Measurements from ENCODE around the gene SYNE3.

Gene SYNE3

GRCh38 chr14:95490727-95491451, 25.6 kb downstream of the SYNE3 start:
- Histone ChIP-seq H3K9ac (ENCODE audit: low read depth in 1 of 2, low read length in 2 of 2) (peak overlapping the region; percentile 4 to 27), H3K4me3 (ENCODE audit: low read length in 2 of 2) (no peak overlapping the region), H3K4me1 (ENCODE audit: control insufficient read depth in 2 of 2, insufficient read depth in 2 of 2, low read length in 2 of 2) (peaks cover 47 to 56% of the 10 kb centered on the region in 2 donors), H3K27ac (ENCODE audit: low read depth in 2 of 2, low read length in 2 of 2) (peak overlapping the region; percentile 76 to 79), H3K9me3 (ENCODE audit: control insufficient read depth in 2 of 2, low read length in 2 of 2) (no peaks in the 10 kb centered on the region), H3K27me3 (ENCODE audit: control insufficient read depth in 2 of 2, insufficient read depth in 2 of 2, low read length in 2 of 2) (no peaks in the 10 kb centered on the region), H3K36me3 (ENCODE audit: control insufficient read depth in 2 of 2, insufficient read depth in 2 of 2, low read length in 2 of 2) (no peaks in the 10 kb centered on the region)

- Histone ChIP-seq H3K4me1 (ENCODE audit: control insufficient read depth in 2 of 2, insufficient read depth in 2 of 2, low read length in 2 of 2) (peaks cover 40 to 52% of the 10 kb centered on the region in 2 donors), H3K36me3 (ENCODE audit: control insufficient read depth in 2 of 2, insufficient read depth in 2 of 2, low read length in 2 of 2) (no peaks in the 10 kb centered on the region), H3K9me3 (ENCODE audit: control insufficient read depth in 2 of 2, low read length in 2 of 2) (no peaks in the 10 kb centered on the region), H3K27me3 (ENCODE audit: control insufficient read depth in 2 of 2, insufficient read depth in 2 of 2, low read length in 2 of 2) (no peaks in the 10 kb centered on the region), H3K27ac (ENCODE audit: low read depth in 2 of 2, low read length in 2 of 2) (peak overlapping the region; percentile 76 to 79), H3K9ac (ENCODE audit: low read depth in 1 of 2, low read length in 2 of 2) (no peak overlapping the region), H3K4me3 (ENCODE audit: low read length in 2 of 2) (no peak overlapping the region)
Observed at GRCh38 chr14:95490138-95490509, 26.3 kb downstream of the SYNE3 start.

- Histone ChIP-seq H3K4me1 (ENCODE audit: control insufficient read depth in 2 of 2, insufficient read depth in 2 of 2, low read length in 2 of 2) (peaks cover 40 to 49% of the 10 kb centered on the region in 2 donors), H3K4me3 (ENCODE audit: low read length in 2 of 2) (no peak overlapping the region), H3K9ac (ENCODE audit: low read depth in 1 of 2, low read length in 2 of 2) (peak overlapping the region in 1 of 2 donors; percentile 17), H3K9me3 (ENCODE audit: control insufficient read depth in 2 of 2, low read length in 2 of 2) (no peaks in the 10 kb centered on the region), H3K27ac (ENCODE audit: low read depth in 2 of 2, low read length in 2 of 2) (peak overlapping the region; percentile 76 to 79), H3K36me3 (ENCODE audit: control insufficient read depth in 2 of 2, insufficient read depth in 2 of 2, low read length in 2 of 2) (no peaks in the 10 kb centered on the region), H3K27me3 (ENCODE audit: control insufficient read depth in 2 of 2, insufficient read depth in 2 of 2, low read length in 2 of 2) (no peaks in the 10 kb centered on the region)
Observed at GRCh38 chr14:95489214-95490137, 27.0 kb downstream of the SYNE3 start.

- no peaks in the 10 kb centered on the region for H3K27me3 ChIP-seq (ENCODE audit: control insufficient read depth in 2 of 2, insufficient read depth in 2 of 2, low read length in 2 of 2)
- H3K9ac ChIP-seq (ENCODE audit: low read depth in 1 of 2, low read length in 2 of 2), result no peak overlapping the region
- peaks cover 45 to 54% of the 10 kb centered on the region in 2 donors for H3K4me1 ChIP-seq (ENCODE audit: control insufficient read depth in 2 of 2, insufficient read depth in 2 of 2, low read length in 2 of 2)
- H3K27ac ChIP-seq (ENCODE audit: low read depth in 2 of 2, low read length in 2 of 2), result peak overlapping the region; percentile 11 to 79
- no peaks in the 10 kb centered on the region for H3K9me3 ChIP-seq (ENCODE audit: control insufficient read depth in 2 of 2, low read length in 2 of 2)
- no peaks in the 10 kb centered on the region for H3K36me3 ChIP-seq (ENCODE audit: control insufficient read depth in 2 of 2, insufficient read depth in 2 of 2, low read length in 2 of 2)
- H3K4me3 ChIP-seq (ENCODE audit: low read length in 2 of 2), result no peak overlapping the region
Observed at GRCh38 chr14:95488376-95489213, 27.9 kb downstream of the SYNE3 start.

GRCh38 chr14:95487669-95488084, 28.8 kb downstream of the SYNE3 start:
- Histone ChIP-seq H3K27me3 (ENCODE audit: control insufficient read depth in 2 of 2, insufficient read depth in 2 of 2, low read length in 2 of 2) (no peaks in the 10 kb centered on the region), H3K27ac (ENCODE audit: low read depth in 2 of 2, low read length in 2 of 2) (peak overlapping the region in 1 of 2 donors; percentile 17), H3K9me3 (ENCODE audit: control insufficient read depth in 2 of 2, low read length in 2 of 2) (no peaks in the 10 kb centered on the region), H3K4me1 (ENCODE audit: control insufficient read depth in 2 of 2, insufficient read depth in 2 of 2, low read length in 2 of 2) (peaks cover 54 to 63% of the 10 kb centered on the region in 2 donors), H3K36me3 (ENCODE audit: control insufficient read depth in 2 of 2, insufficient read depth in 2 of 2, low read length in 2 of 2) (no peaks in the 10 kb centered on the region), H3K4me3 (ENCODE audit: low read length in 2 of 2) (peak overlapping the region; percentile 3 to 20), H3K9ac (ENCODE audit: low read depth in 1 of 2, low read length in 2 of 2) (no peak overlapping the region)

GRCh38 chr14:95486875-95487668, 29.4 kb downstream of the SYNE3 start:
- Histone ChIP-seq H3K36me3 (ENCODE audit: control insufficient read depth in 2 of 2, insufficient read depth in 2 of 2, low read length in 2 of 2) (no peaks in the 10 kb centered on the region), H3K27ac (ENCODE audit: low read depth in 2 of 2, low read length in 2 of 2) (peak overlapping the region; percentile 17 to 61), H3K27me3 (ENCODE audit: control insufficient read depth in 2 of 2, insufficient read depth in 2 of 2, low read length in 2 of 2) (no peaks in the 10 kb centered on the region), H3K4me3 (ENCODE audit: low read length in 2 of 2) (peak overlapping the region; percentile 3 to 20), H3K4me1 (ENCODE audit: control insufficient read depth in 2 of 2, insufficient read depth in 2 of 2, low read length in 2 of 2) (peaks cover 54 to 67% of the 10 kb centered on the region in 2 donors), H3K9ac (ENCODE audit: low read depth in 1 of 2, low read length in 2 of 2) (peak overlapping the region in 1 of 2 donors; percentile 10), H3K9me3 (ENCODE audit: control insufficient read depth in 2 of 2, low read length in 2 of 2) (no peaks in the 10 kb centered on the region)

- Histone ChIP-seq H3K27ac (ENCODE audit: low read depth in 2 of 2, low read length in 2 of 2) (no peak overlapping the region), H3K9ac (ENCODE audit: low read depth in 1 of 2, low read length in 2 of 2) (no peak overlapping the region), H3K36me3 (ENCODE audit: control insufficient read depth in 2 of 2, insufficient read depth in 2 of 2, low read length in 2 of 2) (no peaks in the 10 kb centered on the region), H3K4me3 (ENCODE audit: low read length in 2 of 2) (no peak overlapping the region), H3K4me1 (ENCODE audit: control insufficient read depth in 2 of 2, insufficient read depth in 2 of 2, low read length in 2 of 2) (peaks cover 50 to 64% of the 10 kb centered on the region in 2 donors), H3K27me3 (ENCODE audit: control insufficient read depth in 2 of 2, insufficient read depth in 2 of 2, low read length in 2 of 2) (no peaks in the 10 kb centered on the region), H3K9me3 (ENCODE audit: control insufficient read depth in 2 of 2, low read length in 2 of 2) (no peaks in the 10 kb centered on the region)
Observed at GRCh38 chr14:95485222-95485819, 31.1 kb downstream of the SYNE3 start.

GRCh38 chr14:95484296-95484695, 32.2 kb downstream of the SYNE3 start:
- Histone ChIP-seq H3K36me3 (ENCODE audit: control insufficient read depth in 2 of 2, insufficient read depth in 2 of 2, low read length in 2 of 2) (no peaks in the 10 kb centered on the region), H3K27ac (ENCODE audit: low read depth in 2 of 2, low read length in 2 of 2) (peak overlapping the region in 1 of 2 donors; percentile 31), H3K4me3 (ENCODE audit: low read length in 2 of 2) (no peak overlapping the region), H3K4me1 (ENCODE audit: control insufficient read depth in 2 of 2, insufficient read depth in 2 of 2, low read length in 2 of 2) (peaks cover 41 to 62% of the 10 kb centered on the region in 2 donors), H3K9me3 (ENCODE audit: control insufficient read depth in 2 of 2, low read length in 2 of 2) (no peaks in the 10 kb centered on the region), H3K27me3 (ENCODE audit: control insufficient read depth in 2 of 2, insufficient read depth in 2 of 2, low read length in 2 of 2) (no peaks in the 10 kb centered on the region), H3K9ac (ENCODE audit: low read depth in 1 of 2, low read length in 2 of 2) (no peak overlapping the region)
